Nephron progenitor cell (in vitro differentiated cells): ENCODE measurements around the gene LYZL4.

ENCODE experiments used
- DNase-seq: peaks from one replicate; pipeline ENCODE4 v3.0.0; 2021
- H3K27ac Mint-ChIP-seq: 2 replicates; pipeline ENCODE4 v1.8.0; 2021; ENCODE audit warnings: mild to moderate bottlenecking, moderate library complexity, mixed read lengths
- H3K27me3 Mint-ChIP-seq: 2 replicates; pipeline ENCODE4 v1.8.0; 2021; ENCODE audit warnings: mild to moderate bottlenecking, low read depth, mixed read lengths; ENCODE audit not compliant: poor library complexity
- H3K36me3 Mint-ChIP-seq: 2 replicates; pipeline ENCODE4 v1.8.0; 2021; ENCODE audit warnings: low read depth, mixed read lengths
- H3K4me1 Mint-ChIP-seq: 2 replicates; pipeline ENCODE4 v1.8.0; 2021; ENCODE audit warnings: mixed read lengths
- H3K4me3 Mint-ChIP-seq: 2 replicates; pipeline ENCODE4 v1.8.0; 2021; ENCODE audit warnings: mild to moderate bottlenecking, moderate library complexity, mixed read lengths
- H3K9me3 Mint-ChIP-seq: 2 replicates; pipeline ENCODE4 v1.8.0; 2021; ENCODE audit warnings: mild to moderate bottlenecking, moderate library complexity, mixed read lengths
- TF ChIP-seq, protein P1 (sequence below): fragments of 200-600 bp; sonication (generic); IDR thresholded peaks from 2 replicates; pipeline ENCODE4 v1.5.0; 2021; ENCODE audit warnings: antibody characterized with exemption

Gene LYZL4

DNA sequence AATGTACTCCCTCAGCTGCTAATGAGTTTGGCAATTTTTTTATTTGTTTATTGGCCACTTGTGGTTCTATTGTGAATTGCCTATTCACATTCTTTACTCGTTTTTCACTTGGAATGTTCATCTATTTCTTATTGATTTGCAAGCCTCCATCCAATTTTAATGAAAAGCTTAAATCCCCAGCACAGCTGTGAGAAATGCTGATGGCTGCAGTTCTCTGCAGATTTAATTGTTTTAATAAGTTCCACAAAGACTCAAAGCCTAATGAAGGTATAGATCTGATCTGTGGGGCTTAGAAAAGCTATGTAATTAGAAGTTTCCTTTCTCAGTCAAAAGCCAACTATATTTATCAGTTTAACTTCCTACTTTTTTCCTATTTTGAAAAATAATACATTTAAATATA lies 41.5 kb downstream of the LYZL4 start:
- H3K36me3 Mint-ChIP-seq, result no peaks in the 10 kb centered on the region
- peaks cover 6% of the 10 kb centered on the region for H3K27me3 Mint-ChIP-seq
- peaks cover 14% of the 10 kb centered on the region for H3K9me3 Mint-ChIP-seq
- no peak overlapping the region for H3K4me3 Mint-ChIP-seq
- no peak for DNase-seq
- H3K27ac Mint-ChIP-seq, result no peak overlapping the region
- H3K4me1 Mint-ChIP-seq, result peaks cover 4% of the 10 kb centered on the region
- TF ChIP-seq, protein P1, sequence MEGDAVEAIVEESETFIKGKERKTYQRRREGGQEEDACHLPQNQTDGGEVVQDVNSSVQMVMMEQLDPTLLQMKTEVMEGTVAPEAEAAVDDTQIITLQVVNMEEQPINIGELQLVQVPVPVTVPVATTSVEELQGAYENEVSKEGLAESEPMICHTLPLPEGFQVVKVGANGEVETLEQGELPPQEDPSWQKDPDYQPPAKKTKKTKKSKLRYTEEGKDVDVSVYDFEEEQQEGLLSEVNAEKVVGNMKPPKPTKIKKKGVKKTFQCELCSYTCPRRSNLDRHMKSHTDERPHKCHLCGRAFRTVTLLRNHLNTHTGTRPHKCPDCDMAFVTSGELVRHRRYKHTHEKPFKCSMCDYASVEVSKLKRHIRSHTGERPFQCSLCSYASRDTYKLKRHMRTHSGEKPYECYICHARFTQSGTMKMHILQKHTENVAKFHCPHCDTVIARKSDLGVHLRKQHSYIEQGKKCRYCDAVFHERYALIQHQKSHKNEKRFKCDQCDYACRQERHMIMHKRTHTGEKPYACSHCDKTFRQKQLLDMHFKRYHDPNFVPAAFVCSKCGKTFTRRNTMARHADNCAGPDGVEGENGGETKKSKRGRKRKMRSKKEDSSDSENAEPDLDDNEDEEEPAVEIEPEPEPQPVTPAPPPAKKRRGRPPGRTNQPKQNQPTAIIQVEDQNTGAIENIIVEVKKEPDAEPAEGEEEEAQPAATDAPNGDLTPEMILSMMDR, result no peak

GRCh38 chr3:42367903-42368302 lies 42.5 kb downstream of the LYZL4 start:
- DNase-seq, result no peak
- TF ChIP-seq, protein P1, result no peak
- no peak overlapping the region for H3K4me3 Mint-ChIP-seq
- H3K27ac Mint-ChIP-seq, result no peak overlapping the region
- peaks cover 14% of the 10 kb centered on the region for H3K9me3 Mint-ChIP-seq
- H3K4me1 Mint-ChIP-seq, result peaks cover 4% of the 10 kb centered on the region
- no peaks in the 10 kb centered on the region for H3K36me3 Mint-ChIP-seq
- peaks cover 6% of the 10 kb centered on the region for H3K27me3 Mint-ChIP-seq

DNA sequence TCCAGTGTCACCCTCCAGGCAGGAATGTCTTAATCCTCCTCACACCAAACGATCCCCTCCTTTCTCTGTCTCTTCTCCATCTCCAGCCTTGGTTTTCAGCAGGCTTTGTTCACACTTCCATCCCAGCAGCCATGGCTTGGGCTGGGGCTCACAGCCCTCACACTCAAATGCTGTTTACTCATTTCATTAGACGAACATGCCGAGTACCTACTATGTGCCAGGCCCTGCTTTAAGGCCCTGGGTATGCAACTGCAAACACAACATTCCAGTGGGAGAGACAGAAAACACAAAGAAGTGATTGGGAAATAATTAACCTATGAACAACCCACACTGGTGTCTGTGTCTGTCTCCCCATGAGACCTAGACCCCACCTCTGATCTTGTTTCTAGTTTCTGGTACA lies 43.9 kb downstream of the LYZL4 start:
- no peak overlapping the region for H3K4me3 Mint-ChIP-seq
- H3K4me1 Mint-ChIP-seq, result peaks cover 4% of the 10 kb centered on the region
- peaks cover 14% of the 10 kb centered on the region for H3K9me3 Mint-ChIP-seq
- H3K27ac Mint-ChIP-seq, result no peak overlapping the region
- no peaks in the 10 kb centered on the region for H3K36me3 Mint-ChIP-seq
- DNase-seq, result no peak
- TF ChIP-seq, protein P1, result no peak
- peaks cover 6% of the 10 kb centered on the region for H3K27me3 Mint-ChIP-seq

- H3K36me3 Mint-ChIP-seq, result no peaks in the 10 kb centered on the region
- peaks cover 4% of the 10 kb centered on the region for H3K27me3 Mint-ChIP-seq
- H3K9me3 Mint-ChIP-seq, result peaks cover 3% of the 10 kb centered on the region
- no peak for DNase-seq
- H3K4me1 Mint-ChIP-seq, result no peaks in the 10 kb centered on the region
- no peak overlapping the region for H3K4me3 Mint-ChIP-seq
- TF ChIP-seq, protein P1, result no peak
- no peak overlapping the region for H3K27ac Mint-ChIP-seq
These were observed 53.1 kb downstream of the LYZL4 start for GRCh38 chr3:42357335-42357734.

- no peak overlapping the region for H3K27ac Mint-ChIP-seq
- DNase-seq, result no peak
- no peaks in the 10 kb centered on the region for H3K4me1 Mint-ChIP-seq
- H3K27me3 Mint-ChIP-seq, result peaks cover 4% of the 10 kb centered on the region
- H3K36me3 Mint-ChIP-seq, result no peaks in the 10 kb centered on the region
- H3K9me3 Mint-ChIP-seq, result peaks cover 8% of the 10 kb centered on the region
- H3K4me3 Mint-ChIP-seq, result no peak overlapping the region
- TF ChIP-seq, protein P1, result no peak
These were observed 54.8 kb downstream of the LYZL4 start for GRCh38 chr3:42355612-42356011.

DNA sequence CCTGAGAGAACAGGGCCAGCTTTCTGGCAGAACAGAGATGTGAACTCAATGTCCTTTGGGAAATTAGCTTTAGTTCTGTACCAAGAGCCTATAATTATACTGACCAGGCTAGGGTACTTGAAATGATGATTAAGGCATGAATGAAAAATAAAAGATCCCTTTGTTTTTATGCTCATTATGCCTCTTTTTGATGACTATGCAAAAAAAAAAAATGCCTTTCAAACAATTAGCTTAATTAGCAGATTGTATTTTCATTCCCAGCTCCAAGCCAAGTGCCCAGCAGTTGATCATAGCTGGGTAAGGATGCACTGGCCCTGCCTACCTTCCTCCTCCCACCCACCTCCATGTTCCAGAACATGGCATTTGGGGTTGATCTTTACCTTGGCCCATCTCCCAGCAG lies 56.8 kb downstream of the LYZL4 start:
- H3K4me1 Mint-ChIP-seq, result no peaks in the 10 kb centered on the region
- DNase-seq, result no peak
- peaks cover 11% of the 10 kb centered on the region for H3K9me3 Mint-ChIP-seq
- no peak overlapping the region for H3K27ac Mint-ChIP-seq
- H3K27me3 Mint-ChIP-seq, result peaks cover 4% of the 10 kb centered on the region
- H3K36me3 Mint-ChIP-seq, result no peaks in the 10 kb centered on the region
- TF ChIP-seq, protein P1, result no peak
- no peak overlapping the region for H3K4me3 Mint-ChIP-seq
